Mucosa of gallbladder (tissue), 1 donor: ENCODE measurements around the gene ADGRF4. TPM values are rescaled to one million over a fixed set of nuclear protein-coding genes. Genes with fewer than 3 reads are reported as not detected.

Experiments
- DNase-seq: peaks from one replicate; pipeline ENCODE4 v3.0.0-alpha.2; 2020; ENCODE audit warnings: low spot score
- total RNA-seq: library from RNA; stranded (reverse); gene quantifications from one replicate; pipeline ENCODE4 v1.2.1, GENCODE V29; 2021
- donor health status: DM: no; HTN: no; CAD: no.

ADGRF4 gene
- total RNA-seq = 0.52 TPM

GRCh38 chr6:47698342-47698787 is at the start of gene ADGRF4:
TSS of gene ADGRF4 (plus strand) at chr6:47698580. CDS start at chr6:47707246, 8,666 bp downstream.
- DNase-seq = peak; percentile 50

- no peak for DNase-seq
Observed at GRCh38 chr6:47650553-47651432, 47.6 kb upstream of the ADGRF4 start.

GRCh38 chr6:47651505-47651944 is 46.9 kb upstream of the ADGRF4 start:
- DNase-seq = no peak

- DNase-seq = no peak
Observed at GRCh38 chr6:47653706-47654105, 44.7 kb upstream of the ADGRF4 start.

- no peak for DNase-seq
Observed at GRCh38 chr6:47654255-47654654, 44.1 kb upstream of the ADGRF4 start.

GRCh38 chr6:47655719-47656595 is 42.4 kb upstream of the ADGRF4 start:
- DNase-seq = peak; percentile 48

- DNase-seq = no peak
Observed at GRCh38 chr6:47661960-47662359, 36.4 kb upstream of the ADGRF4 start.

- no peak for DNase-seq
Observed at GRCh38 chr6:47663462-47664216, 34.7 kb upstream of the ADGRF4 start.

- peak; percentile 14 for DNase-seq
Observed at GRCh38 chr6:47665112-47665511, 33.3 kb upstream of the ADGRF4 start.

GRCh38 chr6:47669684-47670513 is 28.5 kb upstream of the ADGRF4 start:
- DNase-seq = no peak

- no peak for DNase-seq
Observed at GRCh38 chr6:47670851-47671250, 27.5 kb upstream of the ADGRF4 start.

GRCh38 chr6:47671777-47672176 is 26.6 kb upstream of the ADGRF4 start:
- DNase-seq = no peak

GRCh38 chr6:47672816-47673215 is 25.6 kb upstream of the ADGRF4 start:
- DNase-seq = no peak

GRCh38 chr6:47674673-47675072 is 23.7 kb upstream of the ADGRF4 start:
- no peak for DNase-seq

GRCh38 chr6:47677381-47678100 is 20.8 kb upstream of the ADGRF4 start:
- DNase-seq = no peak

- no peak for DNase-seq
Observed at GRCh38 chr6:47678739-47679138, 19.6 kb upstream of the ADGRF4 start.

- DNase-seq = no peak
Observed at GRCh38 chr6:47679322-47679906, 19.0 kb upstream of the ADGRF4 start.

GRCh38 chr6:47680051-47680450 is 18.3 kb upstream of the ADGRF4 start:
- no peak for DNase-seq

GRCh38 chr6:47680724-47681123 is 17.7 kb upstream of the ADGRF4 start:
- DNase-seq = no peak
